Mesenchymal stem cell (in vitro differentiated cells and primary cell): ENCODE results near the gene TFF2.

Experiments used
- DNase-seq: peaks from one replicate; pipeline ENCODE4 v3.0.0-alpha.2; 2013
- H2AFZ ChIP-seq: one replicate; pipeline ENCODE4 v1.6.1; 2013; ENCODE audit warnings: low read depth, mild to moderate bottlenecking, control low read depth, inconsistent platforms, low read length, moderate library complexity
- H2AK5ac ChIP-seq: 2 replicates; pipeline ENCODE4 v1.6.1; 2013; ENCODE audit warnings: low read length, moderate library complexity, mild to moderate bottlenecking, inconsistent platforms; ENCODE audit not compliant: severe bottlenecking
- H2BK120ac ChIP-seq: one replicate; pipeline ENCODE4 v1.6.1; 2013; ENCODE audit warnings: low read depth, mild to moderate bottlenecking, inconsistent platforms, low read length, moderate library complexity
- H2BK12ac ChIP-seq, 2 experiments: one replicate each; pipeline ENCODE4 v1.6.1; 2013; ENCODE audit warnings: inconsistent platforms in 2 of 2, low read length in 2 of 2, mild to moderate bottlenecking in 2 of 2, moderate library complexity in 2 of 2, control low read depth in 1 of 2
- H2BK15ac ChIP-seq: one replicate; pipeline ENCODE4 v1.6.1; 2013; ENCODE audit warnings: mild to moderate bottlenecking, low read depth, inconsistent platforms; ENCODE audit not compliant: poor library complexity, severe bottlenecking
- H2BK5ac ChIP-seq: 2 replicates; pipeline ENCODE4 v1.6.1; 2013; ENCODE audit warnings: low read depth, mild to moderate bottlenecking, low read length, control low read depth, inconsistent platforms; ENCODE audit not compliant: poor library complexity, severe bottlenecking
- H3K14ac ChIP-seq, 2 experiments: one replicate each; pipeline ENCODE4 v1.6.1; 2013; ENCODE audit warnings: inconsistent platforms in 2 of 2, low read length in 2 of 2, control low read depth in 1 of 2, mild to moderate bottlenecking in 1 of 2, moderate library complexity in 1 of 2
- H3K18ac ChIP-seq, 2 experiments: one replicate each; pipeline ENCODE4 v1.6.1; 2013; ENCODE audit warnings: inconsistent platforms in 2 of 2, low read length in 2 of 2, control low read depth in 1 of 2, low read depth in 1 of 2, mild to moderate bottlenecking in 1 of 2
- H3K23ac ChIP-seq, 2 experiments: one replicate each; pipeline ENCODE4 v1.6.1; 2013; ENCODE audit warnings: inconsistent platforms in 2 of 2, low read length in 2 of 2, mild to moderate bottlenecking in 2 of 2, moderate library complexity in 2 of 2, control low read depth in 1 of 2
- H3K27ac ChIP-seq: 2 replicates; pipeline ENCODE4 v1.5.1; 2013; ENCODE audit warnings: mild to moderate bottlenecking, moderate library complexity, low read length, control low read depth, inconsistent platforms; ENCODE audit not compliant: poor library complexity, severe bottlenecking
- H3K27me3 ChIP-seq, 2 experiments: 2 replicates each; pipeline versions ENCODE4 v1.6.1 to v1.7.0; 2013; ENCODE audit warnings: low read length in 2 of 2, mild to moderate bottlenecking in 2 of 2, moderate library complexity in 2 of 2, control low read depth in 1 of 2, inconsistent platforms in 1 of 2; ENCODE audit not compliant: control insufficient read depth in 1 of 2, insufficient read depth in 1 of 2
- H3K36me3 ChIP-seq, 2 experiments: 2 replicates each; pipeline versions ENCODE4 v1.6.1 to v1.7.0; 2013; ENCODE audit warnings: low read length in 2 of 2, control low read depth in 1 of 2, inconsistent platforms in 1 of 2, low read depth in 1 of 2, mild to moderate bottlenecking in 1 of 2; ENCODE audit not compliant: insufficient read depth in 2 of 2, control insufficient read depth in 1 of 2
- H3K4ac ChIP-seq, 2 experiments: one replicate each; pipeline ENCODE4 v1.6.1; 2013; ENCODE audit warnings: inconsistent platforms in 2 of 2, low read length in 2 of 2, mild to moderate bottlenecking in 2 of 2, moderate library complexity in 2 of 2, control low read depth in 1 of 2, low read depth in 1 of 2
- H3K4me1 ChIP-seq: 2 replicates; pipeline ENCODE4 v1.6.1; 2013; ENCODE audit warnings: low read depth, low read length, control low read depth; ENCODE audit not compliant: control insufficient read depth, insufficient read depth
- H3K4me2 ChIP-seq: 2 replicates; pipeline ENCODE4 v1.6.1; 2013; ENCODE audit warnings: low read length, mild to moderate bottlenecking, inconsistent platforms; ENCODE audit not compliant: poor library complexity, severe bottlenecking
- H3K4me3 ChIP-seq, 2 experiments: 2 replicates each; pipeline versions ENCODE4 v1.5.1 to v1.7.0; 2013; ENCODE audit warnings: low read length in 2 of 2, mild to moderate bottlenecking in 2 of 2, control low read depth in 1 of 2, low read depth in 1 of 2; ENCODE audit not compliant: insufficient read depth in 1 of 2
- H3K79me1 ChIP-seq: replicated peaks from 2 replicates; pipeline ENCODE4 v1.6.1; 2013; ENCODE audit warnings: mild to moderate bottlenecking, control low read depth, low read length, inconsistent platforms; ENCODE audit not compliant: poor library complexity, severe bottlenecking
- H3K9ac ChIP-seq: 2 replicates; pipeline ENCODE4 v1.7.0; 2013; ENCODE audit warnings: mild to moderate bottlenecking, low read length, moderate library complexity
- H3K9me3 ChIP-seq: 2 replicates; pipeline ENCODE4 v1.7.0; 2013; ENCODE audit warnings: mild to moderate bottlenecking, low read length; ENCODE audit not compliant: control insufficient read depth
- H4K8ac ChIP-seq: one replicate; pipeline ENCODE4 v1.6.1; 2013; ENCODE audit warnings: inconsistent platforms, mild to moderate bottlenecking, low read length, moderate library complexity
- H4K91ac ChIP-seq: one replicate; pipeline ENCODE4 v1.6.1; 2013; ENCODE audit warnings: mild to moderate bottlenecking, low read length, inconsistent platforms
- WGBS: methylation state at CpG from one replicate; pipeline ENCODE4 v1.1.7; 2013; ENCODE audit warnings: mixed read lengths; 5-methylcytosine and 5-hydroxymethylcytosine counted together

The TFF2 gene

GRCh38 chr21:42340187-42341050 is 10.4 kb downstream of the TFF2 start:
- Histone ChIP-seq H3K27ac (no peak overlapping the region), H2BK15ac (no peak overlapping the region), H3K23ac (no peak overlapping the region), H4K8ac (no peak overlapping the region), H2AFZ (no peak overlapping the region), H3K4me1 (peaks cover 13% of the 10 kb centered on the region), H3K9me3 (no peaks in the 10 kb centered on the region), H3K79me1 (no peaks in the 10 kb centered on the region), H3K18ac (no peak overlapping the region), H3K36me3 (no peaks in the 10 kb centered on the region), H3K27me3 (peaks cover 0 to 51% of the 10 kb centered on the region in 2 experiments), H3K9ac (no peak overlapping the region), H2BK5ac (no peak overlapping the region), H3K4me3 (peak overlapping the region in 1 of 2 experiments; percentile 8), H3K14ac (no peak overlapping the region), H3K4ac (no peak overlapping the region), H4K91ac (no peak overlapping the region), H3K4me2 (no peak overlapping the region), H2AK5ac (no peak overlapping the region), H2BK120ac (no peak overlapping the region), H2BK12ac (no peak overlapping the region)
- 88% methylated on average over 24 of the region's 24 CpGs for WGBS
- DNase-seq: no peak

GRCh38 chr21:42338729-42339715 is 11.8 kb downstream of the TFF2 start:
- no peak overlapping the region for H3K9ac ChIP-seq
- no peak overlapping the region for H2BK120ac ChIP-seq
- DNase-seq: no peak
- no peak overlapping the region for H4K8ac ChIP-seq
- no peak overlapping the region for H3K23ac ChIP-seq
- H3K4ac ChIP-seq: no peak overlapping the region
- no peak overlapping the region for H2BK5ac ChIP-seq
- H3K14ac ChIP-seq: no peak overlapping the region
- no peak overlapping the region for H3K18ac ChIP-seq
- H2AFZ ChIP-seq: no peak overlapping the region
- H2BK12ac ChIP-seq: no peak overlapping the region
- no peak overlapping the region for H4K91ac ChIP-seq
- no peaks in the 10 kb centered on the region for H3K9me3 ChIP-seq
- H2AK5ac ChIP-seq: peak overlapping the region; percentile 8
- peaks cover 0 to 56% of the 10 kb centered on the region in 2 experiments for H3K27me3 ChIP-seq
- no peak overlapping the region for H3K4me2 ChIP-seq
- no peak overlapping the region for H2BK15ac ChIP-seq
- no peak overlapping the region for H3K27ac ChIP-seq
- no peak overlapping the region for H3K4me3 ChIP-seq
- H3K4me1 ChIP-seq: peaks cover 13% of the 10 kb centered on the region
- H3K79me1 ChIP-seq: no peaks in the 10 kb centered on the region
- 82% methylated on average over 14 of the region's 17 CpGs for WGBS
- H3K36me3 ChIP-seq: no peaks in the 10 kb centered on the region

- WGBS: 58% methylated on average over 22 of the region's 23 CpGs
- H2BK12ac ChIP-seq: no peak overlapping the region
Measured at GRCh38 chr21:42337830-42338728, 12.7 kb downstream of the TFF2 start.

More at GRCh38 chr21:42337830-42338728, 12.7 kb downstream of the TFF2 start:
- Histone ChIP-seq H4K91ac (no peak overlapping the region), H3K18ac (no peak overlapping the region), H3K14ac (no peak overlapping the region), H3K4me3 (no peak overlapping the region), H3K4me2 (no peak overlapping the region), H2AFZ (no peak overlapping the region), H2BK15ac (no peak overlapping the region), H3K79me1 (no peaks in the 10 kb centered on the region), H3K27me3 (peaks cover 0 to 57% of the 10 kb centered on the region in 2 experiments), H3K4ac (no peak overlapping the region), H2BK120ac (no peak overlapping the region), H4K8ac (no peak overlapping the region), H3K27ac (peak overlapping the region; percentile 51), H2BK5ac (no peak overlapping the region), H3K4me1 (peaks cover 13% of the 10 kb centered on the region), H3K36me3 (no peaks in the 10 kb centered on the region), H3K23ac (no peak overlapping the region), H3K9me3 (no peaks in the 10 kb centered on the region), H2AK5ac (no peak overlapping the region), H3K9ac (no peak overlapping the region)
- DNase-seq: peak; percentile 17
